A549 (cell line): ENCODE measurements around the gene NEXN. TPM values are rescaled to one million over a fixed set of nuclear protein-coding genes. Genes with fewer than 3 reads are reported as not detected.

ENCODE experiments used
- ATAC-seq, 2 experiments: fragments of 200-7000 bp in 1 of 2; fragments of >200 bp in 1 of 2; cut with Nextera tagmentation in 1 of 2; cut with Tn5 transposase in 1 of 2; 3 replicates each; pipeline versions ENCODE4 v1.8.0 to v1.9.1; 2018 to 2020; ENCODE audit warnings: mild to moderate bottlenecking in 1 of 2, moderate library complexity in 1 of 2
- CTCF ChIA-PET: fragments of 300-600 bp; sonication (Branson Sonifier 250); formaldehyde crosslinking; extraction: SDS; loops from one replicate; lab custom pipeline; 2021; ENCODE audit warnings: antibody characterized with exemption, inconsistent platforms; lab: Yijun Ruan, JAX
- POLR2A ChIA-PET: fragments of 350-600 bp; formaldehyde crosslinking; extraction: SDS; loops from one replicate; lab custom pipeline; 2021; ENCODE audit warnings: antibody characterized with exemption, inconsistent platforms; lab: Yijun Ruan, JAX
- DNase-seq, 2 experiments: peaks; one replicate each; pipeline versions ENCODE4 v3.0.0 to v3.0.0-alpha.2; 2011 to 2016; ENCODE audit warnings: low read depth in 1 of 2, low spot score in 1 of 2
- FAIRE-seq: peaks from 2 replicates; lab custom pipeline; 2011; peaks lifted over from hg19 to GRCh38; lab: Jason Lieb, UNC
- H3K27ac ChIP-seq, 2 experiments: fragments of >200 bp; sonication (Bioruptor Twin); formaldehyde crosslinking; 3 replicates each; pipeline ENCODE4 v1.5.1; 2016 to 2017
- H3K4me1 ChIP-seq: fragments of >200 bp; sonication (Bioruptor Twin); formaldehyde crosslinking; 3 replicates; pipeline ENCODE4 v1.6.1; 2016
- H3K4me2 ChIP-seq: fragments of >200 bp; sonication (Bioruptor Twin); formaldehyde crosslinking; 3 replicates; pipeline ENCODE4 v1.6.1; 2016
- H3K4me3 ChIP-seq: fragments of >200 bp; sonication (Bioruptor Twin); formaldehyde crosslinking; 3 replicates; pipeline ENCODE4 v1.5.1; 2016
- H3K9me3 ChIP-seq: fragments of >200 bp; sonication (Bioruptor Twin); formaldehyde crosslinking; 3 replicates; pipeline ENCODE4 v1.6.1; 2016
- BCL3 ChIP-seq: fragments of >200 bp; sonication (Bioruptor Twin); formaldehyde crosslinking; IDR thresholded peaks from 3 replicates; pipeline ENCODE4 v1.6.1; 2016
- BHLHE40 ChIP-seq: IDR thresholded peaks from 2 replicates; pipeline ENCODE4 v1.6.1; 2012; ENCODE audit warnings: low read depth, low read length, inconsistent platforms
- CBX8 ChIP-seq: fragments of 200-600 bp; sonication (generic); IDR thresholded peaks from 2 replicates; pipeline ENCODE4 v1.6.1; 2016
- CEBPB ChIP-seq, 2 experiments: fragments of >200 bp in 1 of 2; sonication (Bioruptor Twin) in 1 of 2; formaldehyde crosslinking in 1 of 2; IDR thresholded peaks; 2 replicates each; pipeline ENCODE4 v1.6.1; 2012 to 2016
- ELK1 ChIP-seq: fragments of 150-350 bp; IDR thresholded peaks from 2 replicates; pipeline ENCODE4 v1.6.1; 2014; ENCODE audit warnings: low read depth, mild to moderate bottlenecking, low read length
- FOSB ChIP-seq: fragments of 250-450 bp; sonication (Bioruptor Pico); IDR thresholded peaks from 2 replicates; pipeline ENCODE4 v1.5.0; 2020; ENCODE audit warnings: mild to moderate bottlenecking, moderate library complexity
- HES2 ChIP-seq: fragments of >200 bp; sonication (Bioruptor Twin); formaldehyde crosslinking; IDR thresholded peaks from 2 replicates; pipeline ENCODE4 v1.6.1; 2016
- HMGXB4 ChIP-seq: fragments of 250-450 bp; sonication (Bioruptor Pico); IDR thresholded peaks from 2 replicates; pipeline ENCODE4 v1.5.0; 2021; ENCODE audit warnings: mild to moderate bottlenecking, moderate library complexity, borderline replicate concordance
- MAX ChIP-seq: IDR thresholded peaks from 2 replicates; pipeline ENCODE4 v1.6.1; 2012
- PHF8 ChIP-seq: fragments of 200-600 bp; sonication (generic); IDR thresholded peaks from 2 replicates; pipeline ENCODE4 v1.6.1; 2016; ENCODE audit warnings: low read depth, mild to moderate bottlenecking, antibody characterized with exemption, moderate library complexity, borderline replicate concordance
- TFCP2L1 ChIP-seq: fragments of 250-450 bp; sonication (Bioruptor Pico); IDR thresholded peaks from 2 replicates; pipeline ENCODE4 v1.5.0; 2021; ENCODE audit warnings: mild to moderate bottlenecking
- ZNF302 ChIP-seq: fragments of 250-450 bp; sonication (Bioruptor Pico); IDR thresholded peaks from 2 replicates; pipeline ENCODE4 v1.9.0; 2021; ENCODE audit warnings: inconsistent platforms, mild to moderate bottlenecking, moderate library complexity
- WGBS: methylation state at CpG from one replicate; pipeline ENCODE4 v1.1.6; 2017; ENCODE audit errors: missing lambda C conversion rate; 5-methylcytosine and 5-hydroxymethylcytosine counted together
- polyA plus RNA-seq, 4 experiments: library from polyadenylated mRNA; depleted of rRNA in 3 of 4; stranded (reverse); fragments of >200 nt; fragmentation: RNase III in 1 of 4; extraction: RNeasy Plus Mini Kit Qiagen cat#74134 plus additional on column Dnase treatment in 1 of 4; gene quantifications; 2 replicates in 3 of 4; 3 replicates in 1 of 4; pipeline ENCODE4 v1.2.3, GENCODE V29; 2011 to 2017

The NEXN gene
- polyA plus RNA-seq, 2 of the 4 experiments (the other 2 are of a cell fraction), result 1.8 to 8.2 TPM

GRCh38 chr1:77925518-77925917 lies 37.1 kb downstream of the NEXN start (continued):
- TF ChIP-seq MAX (no peak), CEBPB (IDR thresholded peaks at IDR 0.05) (no peak), FOSB (CRISPR knock-in tag) (no peak), PHF8 (no peak), CBX8 (no peak), ELK1 (no peak)
- TF ChIP-seq, all 56 proteins: peak for 0

GRCh38 chr1:77925956-77926355 lies 37.5 kb downstream of the NEXN start:
- Histone ChIP-seq H3K4me3 (no peak overlapping the region), H3K4me2 (no peak overlapping the region), H3K27ac (no peak overlapping the region), H3K4me1 (no peaks in the 10 kb centered on the region), H3K9me3 (no peaks in the 10 kb centered on the region)
- ChIA-PET POLR2A (no interaction called here), CTCF (interaction anchor here (2.0 kb wide), 1 partner anchor 10 kb away, joined by 4 read pairs; no protein-coding TSS in a partner anchor)
- TF ChIP-seq BCL3, result no peak
- ATAC-seq (no peak), DNase-seq (no peak), FAIRE-seq (no peak)
- WGBS, result 84% methylated on average over 2 of the region's 2 CpGs

- no peak for TF ChIP-seq HES2
- WGBS, result 66% methylated on average over 13 of the region's 13 CpGs
- POLR2A ChIA-PET, result no interaction called here
- H3K4me1 ChIP-seq, result no peaks in the 10 kb centered on the region
- ATAC-seq, result no peak
- H3K27ac ChIP-seq, result no peak overlapping the region
- DNase-seq, result no peak
- no peak overlapping the region for H3K4me2 ChIP-seq
- no peak overlapping the region for H3K4me3 ChIP-seq
- FAIRE-seq, result no peak
- no peaks in the 10 kb centered on the region for H3K9me3 ChIP-seq
- CTCF ChIA-PET, result no interaction called here
These were observed 38.3 kb downstream of the NEXN start for GRCh38 chr1:77926561-77927357.

GRCh38 chr1:77927414-77927813 lies 39.0 kb downstream of the NEXN start:
- 96% methylated on average over 4 of the region's 4 CpGs for WGBS
- no peak for ATAC-seq
- H3K9me3 ChIP-seq, result no peaks in the 10 kb centered on the region
- no peak for FAIRE-seq
- no peaks in the 10 kb centered on the region for H3K4me1 ChIP-seq
- POLR2A ChIA-PET, result no interaction called here
- H3K27ac ChIP-seq, result no peak overlapping the region
- TF ChIP-seq HMGXB4 (no peak), TFCP2L1 (CRISPR knock-in tag) (no peak), BHLHE40 (no peak), FOSB (CRISPR knock-in tag) (no peak), ZNF302 (no peak)
- no peak for DNase-seq
- no peak overlapping the region for H3K4me3 ChIP-seq
- CTCF ChIA-PET, result no interaction called here
- H3K4me2 ChIP-seq, result no peak overlapping the region
